PC-3 (cell line): ENCODE data around the gene WWC1. TPM values are rescaled to one million over a fixed set of nuclear protein-coding genes. Genes with fewer than 3 reads are reported as not detected.

Experiments used
- ATAC-seq: fragments of 200-7000 bp; cut with Tn5 transposase; 2 replicates; pipeline ENCODE4 v1.9.1; 2020; ENCODE audit warnings: mild to moderate bottlenecking, moderate library complexity
- BruUV-seq: library from RNA; stranded (reverse); fragments of 400-500 nt; replicated peaks from 2 replicates; lab custom pipeline; 2021; lab: Mats Ljungman, UMichigan
- CTCF ChIA-PET: fragments of 300-600 bp; sonication (Branson Sonifier 250); formaldehyde crosslinking; loops from one replicate; lab custom pipeline; 2022; ENCODE audit warnings: antibody characterized with exemption; lab: Charles Lee
- POLR2A ChIA-PET: fragments of 300-600 bp; sonication (Branson Sonifier 250); formaldehyde crosslinking; loops from one replicate; lab custom pipeline; 2022; ENCODE audit warnings: antibody characterized with exemption; ENCODE audit not compliant: unreplicated experiment; lab: Charles Lee
- DNase-seq: peaks from one replicate; pipeline ENCODE4 v3.0.0-alpha.2; 2015
- H2AFZ ChIP-seq: fragments of 300-600 bp; sonication (generic); 2 replicates; pipeline ENCODE4 v1.6.0; 2016; ENCODE audit warnings: antibody characterized with exemption, low read length
- H3F3A ChIP-seq: fragments of 300-600 bp; sonication (generic); one replicate; pipeline ENCODE4 v1.6.0; 2017; ENCODE audit warnings: antibody characterized with exemption, low read length, control low read depth, mild to moderate bottlenecking; ENCODE audit not compliant: unreplicated experiment
- H3K27ac ChIP-seq: fragments of 300-600 bp; sonication (generic); 2 replicates; pipeline ENCODE4 v1.5.1; 2016; ENCODE audit warnings: mild to moderate bottlenecking, low read length
- H3K27me3 ChIP-seq: fragments of 300-600 bp; sonication (generic); 2 replicates; pipeline ENCODE4 v1.6.1; 2016; ENCODE audit warnings: low read length, mixed read lengths
- H3K36me3 ChIP-seq: fragments of 300-600 bp; sonication (generic); 2 replicates; pipeline ENCODE4 v1.6.1; 2016; ENCODE audit warnings: low read depth, mixed run types, low read length, mixed read lengths
- H3K4me1 ChIP-seq: fragments of 300-600 bp; sonication (generic); 2 replicates; pipeline ENCODE4 v1.5.1; 2016; ENCODE audit warnings: low read length; ENCODE audit not compliant: insufficient read depth
- H3K4me2 ChIP-seq: fragments of 300-600 bp; sonication (generic); 2 replicates; pipeline ENCODE4 v1.6.0; 2016; ENCODE audit warnings: low read length
- H3K4me3 ChIP-seq: fragments of 300-600 bp; sonication (generic); 2 replicates; pipeline ENCODE4 v1.5.1; 2016; ENCODE audit warnings: mild to moderate bottlenecking, low read length, mixed read lengths
- H3K79me2 ChIP-seq: fragments of 300-600 bp; sonication (generic); 2 replicates; pipeline ENCODE4 v1.6.1; 2017; ENCODE audit warnings: low read length, mixed read lengths
- H3K9ac ChIP-seq: fragments of 300-600 bp; sonication (generic); 2 replicates; pipeline ENCODE4 v1.6.0; 2016; ENCODE audit warnings: mild to moderate bottlenecking, low read length
- H3K9me2 ChIP-seq: fragments of 300-600 bp; sonication (generic); replicated peaks from 2 replicates; pipeline ENCODE4 v1.6.1; 2016; ENCODE audit warnings: mixed run types, low read length, mixed read lengths
- H3K9me3 ChIP-seq: fragments of 300-600 bp; sonication (generic); 2 replicates; pipeline ENCODE4 v1.6.1; 2016; ENCODE audit warnings: low read length, mixed read lengths
- H4K20me1 ChIP-seq: fragments of 300-600 bp; sonication (generic); 2 replicates; pipeline ENCODE4 v1.6.1; 2016; ENCODE audit warnings: low read length, mixed read lengths
- EZH2 ChIP-seq: fragments of 300-600 bp; sonication (generic); IDR thresholded peaks from one replicate; pipeline ENCODE4 v1.6.1; 2017; ENCODE audit warnings: antibody characterized with exemption, mild to moderate bottlenecking, low read length; ENCODE audit not compliant: unreplicated experiment
- EZH2phosphoT487 ChIP-seq: fragments of 300-600 bp; sonication (generic); IDR thresholded peaks from 2 replicates; pipeline ENCODE4 v1.6.1; 2018; ENCODE audit warnings: mild to moderate bottlenecking, antibody characterized with exemption, low read length, borderline replicate concordance
- intact Hi-C: fragments of 100-400 bp; cut with micrococcal nuclease; formaldehyde crosslinking; loops from 2 replicates; pipeline ENCODE4 v1.9.0; 2023
- total RNA-seq: library from RNA; depleted of rRNA; stranded (reverse); fragments of >200 nt; gene quantifications from 2 replicates; pipeline ENCODE4 v1.2.3, GENCODE V29; 2014
- TF ChIP-seq, protein P1 (sequence below): fragments of 300-600 bp; sonication (generic); conservative IDR thresholded peaks from 2 replicates; pipeline ENCODE4 v1.5.1; 2017; ENCODE audit warnings: antibody characterized with exemption, low read depth, mild to moderate bottlenecking, low read length

The WWC1 gene
- total RNA-seq, 1 experiment from 2014 or later, result 31.8 TPM

DNA sequence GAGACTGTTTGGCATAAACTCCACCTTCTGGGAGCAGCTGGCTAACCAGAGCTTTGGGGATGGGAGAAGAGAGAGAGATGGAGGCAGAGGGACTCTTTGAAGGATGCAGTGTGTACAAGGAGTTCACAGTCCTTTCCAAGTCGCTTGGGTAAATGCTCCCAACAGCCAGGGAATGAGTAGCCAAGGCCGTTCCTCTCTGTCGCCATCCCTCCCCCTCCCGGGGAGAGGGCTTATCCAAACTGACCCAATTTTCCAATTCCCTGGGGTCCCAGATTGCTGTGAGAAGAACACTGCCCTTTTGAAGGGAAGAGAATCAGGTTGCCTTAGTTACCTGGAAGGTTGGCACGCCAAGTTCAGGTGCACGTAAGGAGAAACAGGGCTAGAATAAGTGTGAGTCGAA lies 7.9 kb downstream of the WWC1 start:
- Histone ChIP-seq H3K9me2 (no peaks in the 10 kb centered on the region), H3K9ac (no peak overlapping the region), H3K4me2 (no peak overlapping the region), H3K4me1 (peaks cover 60% of the 10 kb centered on the region), H3K36me3 (peaks cover 18% of the 10 kb centered on the region), H3F3A (no peaks in the 10 kb centered on the region), H3K27me3 (no peaks in the 10 kb centered on the region), H3K4me3 (no peak overlapping the region), H4K20me1 (0 out of 2 replicates have a peak, but pooled peaks cover 13% of the 10 kb centered on the region), H3K79me2 (peaks cover 94% of the 10 kb centered on the region), H3K27ac (no peak overlapping the region), H3K9me3 (no peaks in the 10 kb centered on the region), H2AFZ (no peak overlapping the region)
- TF ChIP-seq EZH2, result no peak
- TF ChIP-seq, protein P1, sequence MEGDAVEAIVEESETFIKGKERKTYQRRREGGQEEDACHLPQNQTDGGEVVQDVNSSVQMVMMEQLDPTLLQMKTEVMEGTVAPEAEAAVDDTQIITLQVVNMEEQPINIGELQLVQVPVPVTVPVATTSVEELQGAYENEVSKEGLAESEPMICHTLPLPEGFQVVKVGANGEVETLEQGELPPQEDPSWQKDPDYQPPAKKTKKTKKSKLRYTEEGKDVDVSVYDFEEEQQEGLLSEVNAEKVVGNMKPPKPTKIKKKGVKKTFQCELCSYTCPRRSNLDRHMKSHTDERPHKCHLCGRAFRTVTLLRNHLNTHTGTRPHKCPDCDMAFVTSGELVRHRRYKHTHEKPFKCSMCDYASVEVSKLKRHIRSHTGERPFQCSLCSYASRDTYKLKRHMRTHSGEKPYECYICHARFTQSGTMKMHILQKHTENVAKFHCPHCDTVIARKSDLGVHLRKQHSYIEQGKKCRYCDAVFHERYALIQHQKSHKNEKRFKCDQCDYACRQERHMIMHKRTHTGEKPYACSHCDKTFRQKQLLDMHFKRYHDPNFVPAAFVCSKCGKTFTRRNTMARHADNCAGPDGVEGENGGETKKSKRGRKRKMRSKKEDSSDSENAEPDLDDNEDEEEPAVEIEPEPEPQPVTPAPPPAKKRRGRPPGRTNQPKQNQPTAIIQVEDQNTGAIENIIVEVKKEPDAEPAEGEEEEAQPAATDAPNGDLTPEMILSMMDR, result no peak
- no peak for TF ChIP-seq EZH2phosphoT487
- ATAC-seq (no peak), DNase-seq (no peak)
- ChIA-PET CTCF (no interaction called here), POLR2A (no interaction called here)
- intact Hi-C loops, result no loop called here
- no TSS peak for BruUV-seq

DNA sequence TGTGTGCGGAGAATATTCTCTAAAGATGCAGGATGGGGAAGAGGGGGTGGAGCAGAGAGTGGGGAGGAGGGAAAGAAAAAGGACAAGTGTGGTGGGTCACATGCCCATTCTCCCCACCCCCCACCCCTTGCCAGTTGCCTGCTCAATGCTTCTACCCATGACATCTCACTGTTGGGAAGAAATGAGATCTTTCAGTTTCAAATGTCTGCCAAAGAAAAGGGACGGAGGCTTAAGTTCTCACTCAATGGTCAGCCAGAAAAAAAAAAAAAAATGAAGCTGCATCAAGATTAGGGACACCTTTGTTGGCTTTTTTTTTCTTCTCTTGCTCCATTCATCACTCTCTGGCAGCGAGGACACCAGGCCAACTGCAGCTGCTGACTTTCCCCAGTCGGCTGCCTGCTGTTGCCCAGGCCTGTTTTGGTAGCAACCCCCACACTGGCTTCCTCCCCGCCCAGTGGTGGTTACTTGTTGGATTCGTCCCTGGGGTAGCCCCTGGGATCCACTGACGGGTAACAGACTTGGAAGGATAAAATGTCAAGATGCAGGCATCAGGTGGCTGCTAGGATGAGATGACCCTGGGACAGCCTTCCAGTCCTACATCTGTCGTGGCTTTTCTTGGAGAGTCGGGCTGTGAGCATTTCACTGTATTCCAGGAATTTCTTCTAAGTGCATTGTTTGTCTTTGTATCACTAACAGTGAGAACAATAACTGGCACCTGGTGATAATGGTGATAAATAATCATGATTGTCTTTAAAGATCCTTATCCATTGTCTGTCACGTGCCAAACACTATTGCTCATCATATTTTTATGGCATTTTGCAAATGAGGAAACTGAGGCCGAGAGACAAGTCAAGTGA lies 9.1 kb downstream of the WWC1 start:
- TF ChIP-seq EZH2, result no peak
- TF ChIP-seq, protein P1, result no peak
- TF ChIP-seq EZH2phosphoT487, result no peak
- H3K27me3 ChIP-seq, result no peaks in the 10 kb centered on the region
- H2AFZ ChIP-seq, result no peak overlapping the region
- no peak overlapping the region for H3K4me3 ChIP-seq
- POLR2A ChIA-PET, result no interaction called here
- H3K36me3 ChIP-seq, result peaks cover 18% of the 10 kb centered on the region
- peak overlapping the region; percentile 13; the same call in 1 of the 2 replicates for H3K4me2 ChIP-seq
- peaks cover 92% of the 10 kb centered on the region for H3K79me2 ChIP-seq
- H3F3A ChIP-seq, result no peaks in the 10 kb centered on the region
- H3K9ac ChIP-seq, result no peak overlapping the region
- no peak for ATAC-seq
- no peaks in the 10 kb centered on the region for H3K9me3 ChIP-seq
- intact Hi-C loops, result loop anchor here (2.0 kb wide), 1 partner anchor 24 kb away; no protein-coding TSS in a partner anchor
- 0 out of 2 replicates have a peak, but pooled peaks cover 13% of the 10 kb centered on the region for H4K20me1 ChIP-seq
- no peak for DNase-seq
- CTCF ChIA-PET, result interaction anchor here (0.6 kb wide), 1 partner anchor 18 kb away, joined by 5 read pairs; no protein-coding TSS in a partner anchor
- peaks cover 50% of the 10 kb centered on the region for H3K4me1 ChIP-seq
- peak overlapping the region; percentile 85 for H3K27ac ChIP-seq
- BruUV-seq, result no TSS peak
- no peaks in the 10 kb centered on the region for H3K9me2 ChIP-seq
